GM04504 (cell line): ENCODE measurements around the gene ANKMY2.
"Not testable (repeated sequence)": the region's sequence is repeated elsewhere in the genome, so short reads cannot be mapped to it uniquely, and the experiment has no call there.

ENCODE experiments used
- DNase-seq: peaks from one replicate; pipeline ENCODE4 v3.0.0-alpha.2; 2012; ENCODE audit warnings: low read depth

The ANKMY2 gene

DNA sequence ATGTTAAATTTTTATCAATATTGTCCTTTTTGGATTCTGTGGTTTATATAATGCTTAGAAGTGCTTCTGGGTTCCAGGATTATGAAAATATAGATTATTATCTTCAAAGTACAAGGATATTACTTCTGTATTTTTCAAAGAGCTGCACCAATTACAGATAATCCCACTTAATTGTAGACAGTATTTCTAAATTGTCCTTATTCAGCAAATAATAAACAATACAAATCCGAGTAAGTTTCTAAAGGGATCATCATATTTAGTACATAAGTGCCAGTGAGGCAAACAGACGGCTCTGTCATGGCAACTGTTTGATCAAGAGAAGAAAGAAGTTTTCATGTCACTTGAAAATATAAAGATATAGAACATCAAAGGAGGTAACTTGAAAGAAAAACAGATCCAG lies 19.2 kb downstream of the ANKMY2 start:
- DNase-seq, result no peak

DNA sequence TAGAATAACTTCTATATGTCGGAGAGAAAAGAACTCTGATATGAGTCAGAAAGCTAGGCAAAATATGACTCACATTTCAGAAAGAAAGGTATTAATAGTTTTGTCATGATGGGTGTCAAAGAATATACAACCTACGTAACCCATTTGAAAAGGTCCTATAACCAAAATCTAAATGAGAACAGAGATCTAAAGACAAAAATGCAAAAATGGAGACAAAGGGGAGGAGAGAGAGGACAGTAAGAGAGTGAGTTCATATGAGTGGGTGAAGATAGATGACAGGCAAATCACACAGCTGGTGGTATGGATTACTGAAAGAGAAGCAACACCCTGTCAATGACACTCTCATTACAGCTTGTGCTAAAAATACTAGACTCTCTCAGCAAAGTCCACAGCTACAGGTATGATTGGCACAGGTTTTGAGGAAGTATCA lies 25.6 kb downstream of the ANKMY2 start:
- DNase-seq, result no peak

DNA sequence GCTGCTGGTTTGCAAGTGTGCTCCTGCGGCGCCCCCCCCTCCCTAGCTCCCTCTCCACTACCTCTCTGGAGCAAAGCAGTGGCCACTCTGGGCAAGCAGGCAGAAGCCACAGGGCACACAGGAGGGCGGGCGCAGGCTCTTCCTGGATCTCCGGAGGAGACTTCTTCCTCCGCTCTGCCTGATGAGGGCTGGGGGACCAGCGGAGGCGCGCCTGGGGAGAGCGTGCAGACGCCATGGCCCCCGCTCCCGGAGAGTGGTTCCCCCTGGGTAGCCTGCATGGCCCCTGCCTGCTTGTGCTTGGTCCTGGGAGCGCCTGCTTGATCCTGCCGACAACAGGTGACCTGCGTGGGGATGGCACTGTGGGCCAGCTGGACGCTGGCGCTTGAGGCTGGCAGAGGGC lies 29.0 kb downstream of the ANKMY2 start:
- DNase-seq, result no peak

DNA sequence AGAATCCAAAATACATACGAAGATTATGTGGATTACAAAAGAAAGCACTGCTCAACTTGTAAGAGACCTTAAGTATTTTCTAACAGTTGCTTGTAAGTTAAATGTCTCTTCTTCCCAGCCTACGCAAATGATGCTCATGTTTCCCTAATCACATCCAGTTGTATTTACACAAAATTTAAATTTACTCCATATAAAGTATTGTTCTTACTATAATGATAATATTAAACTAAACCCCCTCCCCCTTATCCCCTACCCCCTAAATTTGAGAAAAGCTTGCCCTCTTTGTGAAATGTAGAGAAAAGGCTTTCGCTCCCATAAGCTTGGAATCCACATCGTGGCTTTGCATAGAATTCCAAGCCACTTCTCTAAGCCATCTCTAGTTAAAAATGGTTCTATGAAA lies 29.4 kb downstream of the ANKMY2 start:
- no peak for DNase-seq

DNA sequence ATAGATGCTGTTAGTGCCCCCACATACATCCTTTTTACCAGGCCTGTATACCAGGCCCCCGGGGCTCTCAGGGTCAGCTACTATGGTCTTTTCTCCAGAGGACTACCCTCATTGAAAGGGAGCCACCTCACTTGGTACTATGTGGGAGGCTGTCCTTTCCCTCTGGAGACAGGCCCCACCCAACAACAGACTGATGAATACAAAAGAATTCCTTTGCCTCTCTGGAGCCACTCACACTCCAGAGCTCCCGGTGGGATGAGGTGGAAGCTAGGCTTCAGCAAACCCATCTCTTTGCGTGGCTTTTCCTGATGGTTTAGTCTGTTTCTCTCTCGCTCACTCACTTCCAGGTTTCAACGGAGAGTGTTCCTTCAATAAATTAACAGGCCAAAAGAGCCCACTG lies 30.3 kb downstream of the ANKMY2 start:
- DNase-seq, result no peak

DNA sequence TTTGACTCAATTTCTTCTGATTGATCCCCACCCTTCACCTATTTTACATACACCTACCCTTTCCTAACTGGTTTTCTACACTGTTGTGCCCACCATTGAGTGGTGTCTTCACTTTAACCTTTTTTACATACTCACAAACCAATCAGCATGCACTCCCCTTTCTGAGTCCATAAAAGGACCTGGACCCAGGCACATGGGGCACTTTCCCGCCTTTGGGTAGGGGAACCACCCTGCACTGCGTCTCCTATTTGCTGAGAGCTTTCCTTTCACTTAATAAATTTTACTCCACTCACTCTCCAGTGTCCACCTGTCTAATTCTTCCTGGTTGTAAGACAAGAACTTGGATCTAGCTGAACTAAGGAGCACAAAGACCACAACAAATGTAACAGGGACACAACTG lies 33.8 kb downstream of the ANKMY2 start:
- DNase-seq, result no peak

DNA sequence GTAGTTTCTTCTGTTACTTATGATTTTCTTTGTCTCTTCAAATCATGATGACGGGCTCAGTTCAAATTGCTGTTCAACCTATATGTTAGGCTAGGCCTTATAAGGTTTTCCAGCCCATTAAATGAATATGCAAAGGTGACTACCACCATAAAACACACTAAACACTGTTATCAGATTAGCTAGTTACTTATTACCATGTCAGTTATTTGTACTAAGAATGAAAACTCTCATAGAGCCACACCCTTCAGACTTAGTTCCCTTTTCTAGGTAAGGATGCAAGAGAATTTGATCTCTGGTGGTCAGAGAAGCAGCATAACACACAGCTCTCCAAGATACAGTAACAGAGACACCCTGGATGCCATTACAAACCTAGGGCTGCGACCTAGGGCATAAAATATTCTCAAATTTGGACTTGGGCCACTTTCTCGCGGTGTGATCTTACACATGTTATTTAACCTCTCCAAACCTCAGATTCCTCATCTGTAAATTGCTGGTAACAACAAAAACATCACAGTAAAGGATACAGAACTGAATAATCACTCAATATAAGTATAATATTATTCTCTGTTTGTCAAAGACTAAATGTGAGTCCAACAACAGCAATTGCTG lies 35.6 kb downstream of the ANKMY2 start:
- no peak for DNase-seq

DNA sequence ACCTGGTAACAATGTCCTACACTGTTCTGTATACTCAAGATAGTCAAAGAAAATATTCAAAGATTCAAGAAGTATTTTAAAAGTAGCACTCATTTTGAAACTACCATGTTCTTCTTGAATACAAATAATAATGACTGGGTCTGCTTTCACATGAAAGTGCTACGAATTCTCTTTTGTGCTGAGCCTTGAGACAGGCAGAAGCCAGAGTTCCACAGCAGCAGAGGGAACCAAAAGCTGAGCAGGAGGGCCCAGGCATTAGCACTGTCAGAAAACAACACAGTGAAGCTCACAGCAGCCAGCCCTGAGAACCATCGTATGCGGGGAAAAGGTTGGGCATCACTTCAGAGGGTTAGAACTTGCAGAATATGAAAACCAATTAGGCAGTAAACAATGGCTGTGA lies 38.9 kb downstream of the ANKMY2 start:
- DNase-seq, result no peak

DNA sequence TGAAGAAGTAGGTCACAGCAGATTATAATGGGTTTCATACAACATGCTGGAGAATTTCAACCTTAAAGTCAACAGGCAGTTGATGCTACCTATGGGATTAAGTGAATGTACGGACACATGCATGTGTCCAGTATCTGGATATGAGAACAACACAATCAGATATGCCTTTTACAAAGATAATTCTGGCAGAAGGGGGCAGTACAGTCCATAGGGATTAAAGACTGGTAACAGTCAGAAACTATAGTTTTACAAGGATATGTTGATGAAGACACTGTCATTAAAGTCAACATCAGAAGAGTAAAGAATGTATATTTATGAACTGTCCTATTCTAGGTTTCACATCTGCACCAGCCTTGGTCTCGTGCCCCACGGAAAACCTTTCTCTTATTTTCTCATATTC lies 41.5 kb downstream of the ANKMY2 start:
- DNase-seq, result no peak

DNA sequence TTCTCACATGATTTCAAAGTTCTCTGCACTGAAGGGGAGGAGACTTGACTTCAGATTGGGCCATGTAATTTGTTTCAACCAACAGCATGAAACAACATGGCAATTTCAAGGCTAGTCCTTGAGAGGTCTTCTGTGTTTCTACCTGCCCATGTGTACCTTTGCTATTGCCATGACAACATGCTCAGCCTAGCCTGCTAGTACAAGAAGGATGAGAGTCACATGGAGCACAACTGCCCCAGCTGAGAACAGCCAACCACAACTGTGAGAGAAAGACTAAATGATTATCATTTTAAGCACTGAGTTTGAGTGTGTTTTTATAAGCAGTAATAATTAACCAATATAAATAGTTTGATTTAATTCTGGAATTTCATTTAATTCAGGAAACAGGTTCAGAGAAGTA lies 41.9 kb downstream of the ANKMY2 start:
- DNase-seq, result no peak

DNA sequence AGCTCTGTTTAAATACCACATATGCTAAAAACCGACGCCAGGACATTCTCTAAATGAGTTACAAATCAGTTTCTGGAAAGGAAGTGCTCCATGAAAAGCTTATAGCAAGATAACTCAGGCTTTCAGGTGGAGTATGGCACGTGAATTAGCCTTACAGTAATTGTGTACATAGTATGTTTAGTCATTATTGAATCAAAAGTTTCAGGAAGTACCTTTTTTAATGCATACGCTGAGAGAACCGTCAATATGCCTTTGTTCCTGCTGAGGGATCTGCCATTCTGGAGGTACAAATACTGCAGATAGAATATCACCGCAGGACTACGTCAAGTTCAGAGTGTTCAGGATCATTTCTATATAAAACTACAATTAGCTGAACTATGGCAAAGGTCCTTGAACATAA lies 45.7 kb downstream of the ANKMY2 start:
- no peak for DNase-seq

DNA sequence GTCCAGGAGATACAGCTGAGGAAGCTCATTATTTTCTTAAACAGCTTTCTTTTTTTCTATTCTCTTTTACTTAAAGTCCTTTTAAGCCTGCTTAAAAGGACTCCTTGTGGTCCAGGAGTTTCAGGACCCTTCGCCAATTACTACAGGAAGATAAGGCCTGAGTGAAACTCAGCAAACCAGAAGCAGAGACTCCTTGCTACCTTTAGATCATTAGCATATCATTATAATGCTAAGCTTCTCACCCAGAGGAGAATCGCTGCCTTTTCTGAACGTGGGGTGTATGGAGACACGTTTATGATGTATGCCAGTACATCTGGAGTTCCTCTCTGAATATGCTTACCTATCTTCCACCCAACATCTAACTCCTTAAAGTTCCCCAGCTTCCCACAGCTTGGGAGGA lies 47.5 kb downstream of the ANKMY2 start:
- DNase-seq, result no peak

DNA sequence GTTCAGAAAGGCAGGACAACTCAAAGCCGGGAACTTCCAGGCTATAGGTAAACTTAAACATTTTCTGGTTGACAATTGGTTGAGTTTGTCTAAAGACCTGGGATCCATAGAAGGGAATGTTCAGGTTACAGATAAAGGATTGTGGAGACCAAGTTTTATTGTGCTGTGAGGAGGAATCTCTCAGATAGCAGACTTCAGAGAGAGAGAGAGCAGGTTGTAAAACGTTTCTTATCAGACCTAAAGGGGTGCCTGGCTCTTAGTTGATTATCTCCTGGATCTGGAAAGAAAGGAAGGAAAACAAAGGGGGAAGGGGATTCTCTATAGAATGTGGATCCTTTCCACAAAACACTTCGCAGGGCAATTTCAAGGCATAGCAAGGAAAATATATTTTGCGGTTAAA lies 50.0 kb downstream of the ANKMY2 start:
- not testable (repeated sequence) for DNase-seq

DNA sequence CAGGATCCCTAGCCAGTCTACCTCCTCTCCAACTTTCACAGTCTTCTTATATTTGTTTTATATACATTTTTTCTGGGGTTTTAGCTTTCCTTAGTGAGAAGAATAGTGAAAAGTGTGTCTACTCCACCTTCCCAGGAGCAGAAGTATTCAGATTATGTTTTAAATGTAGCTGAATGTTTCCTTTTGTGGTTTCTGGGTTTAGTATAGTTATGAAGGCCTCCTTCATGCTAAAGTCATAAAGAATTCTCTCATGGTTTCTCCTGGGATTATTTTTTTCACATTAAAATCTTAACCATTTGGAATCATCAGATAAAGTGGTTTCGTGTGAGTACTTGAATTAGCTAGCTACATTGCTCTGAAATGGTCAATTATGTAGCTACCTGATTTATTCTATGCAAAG lies 50.9 kb downstream of the ANKMY2 start:
- no peak for DNase-seq

DNA sequence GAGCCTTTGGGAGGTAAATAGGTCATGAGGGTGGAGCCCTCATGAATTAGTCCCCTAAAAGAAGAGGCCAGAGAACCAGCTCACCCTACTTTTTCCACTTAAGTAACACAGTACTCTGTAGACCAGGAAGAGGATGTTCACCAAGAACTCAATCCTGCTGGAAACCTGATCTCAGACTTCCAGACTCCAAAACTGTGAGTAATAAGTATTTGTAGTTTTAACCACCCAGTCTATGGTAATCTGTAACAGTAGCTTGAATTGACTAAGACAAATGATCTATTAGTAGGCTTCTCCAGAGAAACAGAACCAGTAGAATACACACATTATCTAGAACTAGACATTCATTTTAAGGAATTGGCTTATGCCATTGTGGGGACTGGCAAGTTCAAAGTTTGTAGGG lies 51.5 kb downstream of the ANKMY2 start:
- DNase-seq, result no peak

DNA sequence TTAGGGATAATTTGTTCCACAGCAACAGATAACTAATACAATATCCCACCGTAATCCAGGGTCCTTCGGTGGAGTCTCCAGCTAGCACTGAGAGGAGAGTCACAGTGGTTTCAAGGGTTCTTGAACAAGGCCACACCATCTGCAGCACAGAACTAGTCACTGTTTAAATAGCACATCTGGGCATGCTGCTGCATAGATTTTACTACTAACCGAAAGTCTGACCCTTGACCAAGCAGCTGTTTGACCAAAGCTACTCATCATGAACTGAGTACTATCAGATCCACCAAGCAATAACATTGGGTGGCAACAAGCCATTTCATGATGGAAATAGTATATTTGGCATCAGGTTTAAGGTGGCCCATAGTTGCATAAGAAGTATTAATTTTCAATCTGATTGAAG lies 53.2 kb downstream of the ANKMY2 start:
- DNase-seq, result no peak

DNA sequence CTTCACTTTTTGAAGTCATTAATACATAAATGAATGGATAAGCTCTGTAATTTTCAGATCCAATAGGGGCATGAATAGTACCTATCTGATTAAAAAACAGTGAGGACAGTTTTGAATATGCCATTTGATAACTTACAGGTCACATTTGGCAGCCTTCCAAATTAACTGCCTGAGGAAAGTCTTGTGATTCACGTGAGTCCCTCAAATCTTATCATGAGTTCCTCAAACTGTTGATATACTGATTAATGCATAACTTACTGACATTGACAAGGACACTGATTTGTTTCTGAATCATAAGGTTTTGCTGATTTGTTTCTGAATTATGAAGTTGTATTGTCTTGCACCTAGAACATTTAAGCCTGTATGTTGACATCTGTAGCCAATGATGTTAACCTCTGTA lies 55.1 kb downstream of the ANKMY2 start:
- DNase-seq, result no peak

DNA sequence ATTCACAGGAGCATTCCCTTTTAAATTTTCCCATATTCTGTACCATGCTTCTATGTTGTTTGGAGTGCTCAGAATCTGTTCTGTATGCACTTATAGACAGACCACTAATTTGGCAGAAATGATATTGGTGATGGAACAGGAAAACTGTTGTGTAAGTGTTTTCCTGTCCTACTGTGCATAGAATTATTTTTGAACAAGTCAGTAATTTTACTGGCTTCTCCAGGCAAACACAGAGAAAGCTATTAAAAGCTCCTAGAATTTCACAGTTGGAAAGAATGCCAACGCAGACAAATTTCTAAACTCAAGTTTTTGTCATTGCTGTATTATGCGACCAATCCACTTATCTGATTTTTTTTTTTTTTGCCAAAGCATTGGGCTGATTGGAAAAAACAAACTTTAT lies 55.7 kb downstream of the ANKMY2 start:
- no peak for DNase-seq

DNA sequence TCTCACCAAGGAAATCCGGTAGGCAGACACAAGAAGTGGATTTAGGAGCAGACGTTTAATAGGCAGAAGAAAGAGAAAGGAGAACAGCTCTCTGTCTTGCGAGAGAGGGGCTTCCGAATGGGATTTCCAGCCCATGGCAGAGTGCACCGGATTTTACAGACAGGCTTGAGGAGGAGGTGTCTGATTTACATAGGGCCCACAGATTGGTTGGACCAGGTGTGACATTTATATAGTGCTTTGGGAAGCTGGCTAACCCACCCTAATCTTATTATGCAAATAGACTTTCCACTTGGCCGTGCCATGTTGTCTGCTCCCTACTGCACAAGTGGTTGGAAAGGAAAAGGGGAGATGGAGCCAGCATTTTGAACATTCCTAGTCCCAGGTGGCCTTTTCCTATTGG lies 57.8 kb downstream of the ANKMY2 start:
- DNase-seq, result no peak

DNA sequence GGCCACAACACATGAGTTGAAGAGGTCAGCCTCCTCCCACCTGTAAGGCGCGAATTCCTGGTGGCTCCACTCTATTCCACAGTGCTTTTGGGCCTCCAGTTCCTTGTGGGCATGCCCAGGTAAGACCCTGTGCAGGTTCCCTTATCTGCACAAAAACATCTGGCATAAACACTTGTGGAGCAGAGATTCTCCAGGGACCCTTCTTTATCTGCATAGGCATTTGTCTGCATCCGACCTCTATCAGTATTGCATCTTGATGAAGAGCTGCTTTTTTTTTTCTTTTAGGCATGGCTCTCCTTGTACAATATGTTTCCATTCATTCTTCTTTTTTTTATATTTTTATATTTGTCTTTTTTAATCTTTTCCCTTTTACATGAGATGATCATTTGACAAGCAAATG lies 58.4 kb downstream of the ANKMY2 start:
- DNase-seq, result no peak

DNA sequence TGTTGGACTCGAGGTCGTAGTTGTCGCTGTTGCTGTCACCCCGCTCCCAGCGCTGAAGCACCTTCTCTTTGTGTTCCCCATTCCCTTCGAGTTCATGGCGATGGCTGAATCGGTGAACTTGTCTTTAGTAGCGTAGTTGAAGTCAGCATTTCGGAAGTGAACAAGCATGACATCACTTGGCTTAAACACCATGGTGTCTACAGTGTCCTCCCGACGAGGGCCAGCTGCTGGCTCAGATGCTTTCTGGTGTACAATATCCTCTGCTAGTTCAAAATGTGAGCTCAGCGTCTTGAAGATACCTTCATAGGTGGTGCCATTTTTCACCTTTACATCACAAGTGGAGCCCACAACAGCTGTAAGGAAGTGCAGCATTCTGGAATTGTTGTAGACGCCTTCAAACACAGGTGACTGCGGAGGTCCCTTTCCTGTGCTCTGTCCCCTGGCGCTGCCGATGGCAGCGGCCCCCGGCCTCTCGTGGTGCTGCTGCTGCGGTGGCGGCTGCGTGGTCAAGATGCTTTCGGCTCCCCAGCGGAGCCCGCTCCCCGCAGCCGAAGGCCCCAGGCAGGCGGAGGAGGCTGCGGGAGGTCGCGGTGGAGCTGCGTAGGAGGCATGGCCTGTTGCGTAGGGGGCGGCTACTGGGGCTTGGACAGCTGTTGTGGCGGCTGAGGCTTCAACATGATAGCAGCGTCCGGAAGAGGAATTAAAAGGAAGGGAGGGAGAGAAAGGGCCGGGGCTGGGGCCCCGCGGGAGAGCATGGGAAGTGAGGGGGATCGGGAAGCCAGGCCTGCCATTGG lies 59.3 kb downstream of the ANKMY2 start:
- DNase-seq, result no peak

DNA sequence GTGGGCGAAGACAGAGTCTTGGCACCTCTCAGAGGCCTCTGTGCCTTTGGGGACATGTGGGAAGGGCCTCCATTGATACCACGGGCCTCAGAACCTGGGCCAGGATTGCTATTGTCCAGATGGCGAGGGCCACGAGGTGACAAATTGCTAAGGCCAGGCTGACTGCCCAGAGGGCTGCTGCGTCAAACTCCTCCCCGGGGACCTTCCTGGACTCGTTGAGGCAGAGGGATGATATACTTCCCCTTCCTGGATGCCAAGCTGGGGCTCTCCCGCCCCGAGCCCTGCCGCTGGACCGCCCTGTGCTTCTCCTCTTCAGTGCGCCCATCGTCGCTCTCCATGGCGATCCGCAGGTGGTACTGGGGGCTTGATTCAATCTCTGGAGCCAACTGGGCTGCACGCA lies 60.0 kb downstream of the ANKMY2 start:
- DNase-seq, result no peak

DNA sequence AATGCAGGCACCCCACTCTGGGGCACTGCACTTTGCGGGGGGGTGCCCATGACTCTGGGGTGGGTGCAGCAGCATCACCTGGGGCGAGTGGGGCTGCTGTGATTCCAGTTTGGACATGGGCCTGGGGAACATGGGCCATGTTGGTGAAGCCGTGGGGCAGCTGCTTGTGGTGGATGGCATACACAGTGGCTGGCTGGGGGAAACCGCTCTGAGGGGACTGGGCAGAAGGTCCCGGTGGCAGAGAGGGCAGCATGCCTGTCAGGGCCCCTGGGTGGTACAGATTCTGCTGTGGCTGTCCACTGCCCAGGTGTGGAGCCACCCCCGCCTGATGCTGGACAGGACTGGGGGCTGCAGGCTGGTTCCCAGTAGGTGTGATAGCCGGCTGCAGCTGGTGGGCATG lies 61.7 kb downstream of the ANKMY2 start:
- DNase-seq, result no peak

DNA sequence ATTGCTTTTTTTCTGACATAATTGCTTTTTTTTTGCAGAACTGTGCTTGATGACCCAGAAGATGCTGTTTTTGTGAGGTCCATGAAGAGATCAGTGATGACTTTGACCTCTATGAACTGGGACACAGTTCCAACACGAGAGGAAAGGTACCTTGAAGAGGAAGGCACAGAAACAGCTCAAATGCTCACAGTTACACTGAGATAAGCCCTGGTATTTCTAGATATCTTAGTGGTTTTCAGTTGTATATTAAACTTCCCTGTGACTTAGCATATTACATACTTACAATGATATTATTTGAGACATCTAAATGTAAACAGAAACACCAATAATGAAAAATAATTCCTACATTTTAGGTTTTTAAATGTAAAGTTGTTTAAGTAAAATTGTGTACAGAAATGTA lies 64.3 kb downstream of the ANKMY2 start:
- no peak for DNase-seq
